K562 (cell line): ENCODE results near the gene UBE2C. TPM values are rescaled to one million over a fixed set of nuclear protein-coding genes. Genes with fewer than 3 reads are reported as not detected.

Experiments used
- ELF1 ChIP-seq: fragments of 200-800 bp; sonication (Bioruptor generic); IDR thresholded peaks from 2 replicates; pipeline ENCODE4 v1.6.1; 2016; ENCODE audit warnings: missing genetic modification characterization, missing compliant biosample characterization
- POLR2A ChIP-seq: fragments of 450-650 bp; conservative IDR thresholded peaks from 2 replicates; pipeline ENCODE4 v1.6.1; 2016
- ZNF592 ChIP-seq: fragments of 450-650 bp; IDR thresholded peaks from 2 replicates; pipeline ENCODE4 v1.6.1; 2017; ENCODE audit warnings: antibody characterized with exemption, mild to moderate bottlenecking
- ZNF707 ChIP-seq: fragments of 250-450 bp; sonication (Bioruptor Pico); conservative IDR thresholded peaks from 2 replicates; pipeline ENCODE4 v1.8.0; 2022; ENCODE audit warnings: inconsistent platforms, mild to moderate bottlenecking, moderate library complexity
- polyA plus RNA-seq, 8 experiments: library from polyadenylated mRNA; depleted of rRNA in 4 of 8; stranded (reverse) in 5 of 8; unstranded in 3 of 8; fragments of >200 nt; fragmentation: Nextera tagmentation in 2 of 8; fragmentation: Illumina TruSeq in 1 of 8; extraction: Ambion mirVana in 2 of 8; extraction: Trizol in 1 of 8; gene quantifications; 2 replicates each; pipeline versions ENCODE4 v1.2.1 to v1.2.3, GENCODE V29; 2011 to 2014; ENCODE audit warnings: inconsistent platforms in 1 of 8, missing spikeins in 1 of 8
- total RNA-seq, 7 experiments: library from RNA; depleted of rRNA in 6 of 7; stranded (reverse); fragments of >200 nt in 6 of 7; fragmentation: Illumina TruSeq in 2 of 7; extraction: Trizol in 2 of 7; gene quantifications; 2 replicates each; pipeline versions ENCODE4 v1.2.1 to v1.2.3, GENCODE V29; 2011 to 2021; ENCODE audit warnings: low replicate concordance in 1 of 7
- TF ChIP-seq, protein P1 (sequence below), 3 experiments: fragments of 200-800 bp in 1 of 3; fragments of 250-450 bp in 1 of 3; fragments of 450-650 bp in 1 of 3; sonication (Bioruptor Pico) in 1 of 3; sonication (Bioruptor generic) in 1 of 3; formaldehyde crosslinking in 1 of 3; IDR thresholded peaks; 2 replicates each; pipeline versions ENCODE4 v1.6.1 to v1.8.0; 2016 to 2022; ENCODE audit warnings: mild to moderate bottlenecking in 2 of 3, missing genetic modification characterization in 2 of 3, missing compliant biosample characterization in 1 of 3, moderate library complexity in 1 of 3
- TF ChIP-seq, protein P2 (sequence below), 2 experiments: fragments of 450-650 bp in 1 of 2; sonication (generic) in 1 of 2; formaldehyde crosslinking in 1 of 2; IDR thresholded peaks; 2 replicates each; pipeline versions ENCODE4 v1.7.1 to v1.9.0; 2016 to 2022; ENCODE audit warnings: inconsistent platforms in 1 of 2, mild to moderate bottlenecking in 1 of 2, missing genetic modification reagents in 1 of 2

The UBE2C gene
- total and polyA plus RNA-seq, 9 of the 15 experiments (the other 6 are each of a cell fraction or from before 2014, with no cell fraction given), result 0.51 to 1.6 (median 0.69) TPM

GRCh38 chr20:45857114-45857881 is 44.9 kb downstream of the UBE2C start, which contains the start of the genes ACOT8 and ZSWIM3 (continued):
- TF ChIP-seq ZNF592 (peak; percentile 58), ELF1 (tag) (peak; percentile 88), POLR2A (peak; percentile 84), ZNF707 (no peak)
- TF ChIP-seq, protein P1, sequence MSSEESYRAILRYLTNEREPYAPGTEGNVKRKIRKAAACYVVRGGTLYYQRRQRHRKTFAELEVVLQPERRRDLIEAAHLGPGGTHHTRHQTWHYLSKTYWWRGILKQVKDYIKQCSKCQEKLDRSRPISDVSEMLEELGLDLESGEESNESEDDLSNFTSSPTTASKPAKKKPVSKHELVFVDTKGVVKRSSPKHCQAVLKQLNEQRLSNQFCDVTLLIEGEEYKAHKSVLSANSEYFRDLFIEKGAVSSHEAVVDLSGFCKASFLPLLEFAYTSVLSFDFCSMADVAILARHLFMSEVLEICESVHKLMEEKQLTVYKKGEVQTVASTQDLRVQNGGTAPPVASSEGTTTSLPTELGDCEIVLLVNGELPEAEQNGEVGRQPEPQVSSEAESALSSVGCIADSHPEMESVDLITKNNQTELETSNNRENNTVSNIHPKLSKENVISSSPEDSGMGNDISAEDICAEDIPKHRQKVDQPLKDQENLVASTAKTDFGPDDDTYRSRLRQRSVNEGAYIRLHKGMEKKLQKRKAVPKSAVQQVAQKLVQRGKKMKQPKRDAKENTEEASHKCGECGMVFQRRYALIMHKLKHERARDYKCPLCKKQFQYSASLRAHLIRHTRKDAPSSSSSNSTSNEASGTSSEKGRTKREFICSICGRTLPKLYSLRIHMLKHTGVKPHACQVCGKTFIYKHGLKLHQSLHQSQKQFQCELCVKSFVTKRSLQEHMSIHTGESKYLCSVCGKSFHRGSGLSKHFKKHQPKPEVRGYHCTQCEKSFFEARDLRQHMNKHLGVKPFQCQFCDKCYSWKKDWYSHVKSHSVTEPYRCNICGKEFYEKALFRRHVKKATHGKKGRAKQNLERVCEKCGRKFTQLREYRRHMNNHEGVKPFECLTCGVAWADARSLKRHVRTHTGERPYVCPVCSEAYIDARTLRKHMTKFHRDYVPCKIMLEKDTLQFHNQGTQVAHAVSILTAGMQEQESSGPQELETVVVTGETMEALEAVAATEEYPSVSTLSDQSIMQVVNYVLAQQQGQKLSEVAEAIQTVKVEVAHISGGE (CRISPR knock-in tag; IDR thresholded peaks at IDR 0.05), result peak in 2 of 3 experiments; percentile 41 to 78; a peak in 2 of 6 replicates
- TF ChIP-seq, protein P2, sequence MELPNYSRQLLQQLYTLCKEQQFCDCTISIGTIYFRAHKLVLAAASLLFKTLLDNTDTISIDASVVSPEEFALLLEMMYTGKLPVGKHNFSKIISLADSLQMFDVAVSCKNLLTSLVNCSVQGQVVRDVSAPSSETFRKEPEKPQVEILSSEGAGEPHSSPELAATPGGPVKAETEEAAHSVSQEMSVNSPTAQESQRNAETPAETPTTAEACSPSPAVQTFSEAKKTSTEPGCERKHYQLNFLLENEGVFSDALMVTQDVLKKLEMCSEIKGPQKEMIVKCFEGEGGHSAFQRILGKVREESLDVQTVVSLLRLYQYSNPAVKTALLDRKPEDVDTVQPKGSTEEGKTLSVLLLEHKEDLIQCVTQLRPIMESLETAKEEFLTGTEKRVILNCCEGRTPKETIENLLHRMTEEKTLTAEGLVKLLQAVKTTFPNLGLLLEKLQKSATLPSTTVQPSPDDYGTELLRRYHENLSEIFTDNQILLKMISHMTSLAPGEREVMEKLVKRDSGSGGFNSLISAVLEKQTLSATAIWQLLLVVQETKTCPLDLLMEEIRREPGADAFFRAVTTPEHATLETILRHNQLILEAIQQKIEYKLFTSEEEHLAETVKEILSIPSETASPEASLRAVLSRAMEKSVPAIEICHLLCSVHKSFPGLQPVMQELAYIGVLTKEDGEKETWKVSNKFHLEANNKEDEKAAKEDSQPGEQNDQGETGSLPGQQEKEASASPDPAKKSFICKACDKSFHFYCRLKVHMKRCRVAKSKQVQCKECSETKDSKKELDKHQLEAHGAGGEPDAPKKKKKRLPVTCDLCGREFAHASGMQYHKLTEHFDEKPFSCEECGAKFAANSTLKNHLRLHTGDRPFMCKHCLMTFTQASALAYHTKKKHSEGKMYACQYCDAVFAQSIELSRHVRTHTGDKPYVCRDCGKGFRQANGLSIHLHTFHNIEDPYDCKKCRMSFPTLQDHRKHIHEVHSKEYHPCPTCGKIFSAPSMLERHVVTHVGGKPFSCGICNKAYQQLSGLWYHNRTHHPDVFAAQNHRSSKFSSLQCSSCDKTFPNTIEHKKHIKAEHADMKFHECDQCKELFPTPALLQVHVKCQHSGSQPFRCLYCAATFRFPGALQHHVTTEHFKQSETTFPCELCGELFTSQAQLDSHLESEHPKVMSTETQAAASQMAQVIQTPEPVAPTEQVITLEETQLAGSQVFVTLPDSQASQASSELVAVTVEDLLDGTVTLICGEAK (IDR thresholded peaks at IDR 0.05), result peak; percentile 98
- TF ChIP-seq, protein P2 (CRISPR knock-in tag; IDR thresholded peaks at IDR 0.05), result no peak
